Thyroid gland (tissue), 4 donors: ENCODE measurements around the gene KCNH1.

Experiments used
- POLR2A ChIP-seq, 2 donors: fragments of 450-650 bp; IDR thresholded peaks; one replicate each; pipeline ENCODE4 v1.6.1; 2017; ENCODE audit warnings: antibody characterized with exemption in 2 of 2, mild to moderate bottlenecking in 2 of 2, moderate library complexity in 1 of 2
- TF ChIP-seq, protein P1 (sequence below), 6 experiments: fragments of 200-600 bp in 3 of 6; fragments of 450-650 bp in 3 of 6; sonication (generic) in 3 of 6; IDR thresholded peaks; one replicate each; pipeline ENCODE4 v1.5.1; 2016 to 2019; ENCODE audit warnings: antibody characterized with exemption in 6 of 6, mild to moderate bottlenecking in 2 of 6, inconsistent platforms in 1 of 6, moderate library complexity in 1 of 6

DNA sequence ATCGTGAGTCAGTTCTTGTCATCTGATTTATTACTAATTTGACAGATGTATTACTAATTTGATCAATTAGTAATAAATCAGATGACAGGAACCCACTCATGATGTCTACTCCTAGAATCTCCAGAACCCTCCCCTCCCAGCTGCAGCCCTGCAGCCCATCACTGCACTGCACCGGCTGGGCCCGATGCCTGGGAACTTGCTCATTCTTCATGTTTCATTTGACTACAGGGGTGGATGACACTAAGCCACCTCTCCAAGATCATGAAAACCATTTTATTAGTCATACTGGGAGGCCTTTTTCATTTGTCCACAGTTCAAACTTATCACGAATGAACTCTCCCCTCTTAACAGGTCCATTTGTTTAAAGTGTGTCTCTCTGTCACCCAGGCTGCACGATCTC is 41.0 kb downstream of the KCNH1 start:
- no peak for TF ChIP-seq POLR2A (IDR thresholded peaks at IDR 0.05)
- TF ChIP-seq, protein P1, sequence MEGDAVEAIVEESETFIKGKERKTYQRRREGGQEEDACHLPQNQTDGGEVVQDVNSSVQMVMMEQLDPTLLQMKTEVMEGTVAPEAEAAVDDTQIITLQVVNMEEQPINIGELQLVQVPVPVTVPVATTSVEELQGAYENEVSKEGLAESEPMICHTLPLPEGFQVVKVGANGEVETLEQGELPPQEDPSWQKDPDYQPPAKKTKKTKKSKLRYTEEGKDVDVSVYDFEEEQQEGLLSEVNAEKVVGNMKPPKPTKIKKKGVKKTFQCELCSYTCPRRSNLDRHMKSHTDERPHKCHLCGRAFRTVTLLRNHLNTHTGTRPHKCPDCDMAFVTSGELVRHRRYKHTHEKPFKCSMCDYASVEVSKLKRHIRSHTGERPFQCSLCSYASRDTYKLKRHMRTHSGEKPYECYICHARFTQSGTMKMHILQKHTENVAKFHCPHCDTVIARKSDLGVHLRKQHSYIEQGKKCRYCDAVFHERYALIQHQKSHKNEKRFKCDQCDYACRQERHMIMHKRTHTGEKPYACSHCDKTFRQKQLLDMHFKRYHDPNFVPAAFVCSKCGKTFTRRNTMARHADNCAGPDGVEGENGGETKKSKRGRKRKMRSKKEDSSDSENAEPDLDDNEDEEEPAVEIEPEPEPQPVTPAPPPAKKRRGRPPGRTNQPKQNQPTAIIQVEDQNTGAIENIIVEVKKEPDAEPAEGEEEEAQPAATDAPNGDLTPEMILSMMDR (IDR thresholded peaks at IDR 0.05): no peak
